Measurements from ENCODE around the gene FGD2.

DNA sequence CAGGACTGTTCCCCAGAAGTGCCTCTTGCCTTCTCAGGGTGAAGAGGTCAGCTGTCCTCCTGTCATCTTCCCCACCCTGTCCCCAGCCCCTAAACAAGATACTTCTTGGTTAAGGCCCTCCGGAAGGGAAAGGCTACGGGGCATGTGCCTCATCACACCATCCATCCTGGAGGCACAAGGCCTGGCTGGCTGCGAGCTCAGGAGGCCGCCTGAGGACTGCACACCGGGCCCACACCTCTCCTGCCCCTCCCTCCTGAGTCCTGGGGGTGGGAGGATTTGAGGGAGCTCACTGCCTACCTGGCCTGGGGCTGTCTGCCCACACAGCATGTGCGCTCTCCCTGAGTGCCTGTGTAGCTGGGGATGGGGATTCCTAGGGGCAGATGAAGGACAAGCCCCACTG is 41.1 kb upstream of the FGD2 start:
- no peak for TF ChIP-seq EZH2 (IDR thresholded peaks at IDR 0.05)
- TF ChIP-seq POLR2AphosphoS5 (IDR thresholded peaks at IDR 0.05; ENCODE audit: borderline replicate concordance, low read depth, low read length) = no peak

Data from SK-N-MC (cell line).